H9 (cell line): Measurements from ENCODE around the gene SLC25A11. TPM values are rescaled to one million over a fixed set of nuclear protein-coding genes. Genes with fewer than 3 reads are reported as not detected.

Experiments
- DNase-seq: peaks from one replicate; pipeline ENCODE4 v3.0.0-alpha.2; 2017
- H2AFZ ChIP-seq: one replicate; pipeline ENCODE4 v1.6.1; 2013; ENCODE audit warnings: mild to moderate bottlenecking, low read length, control low read depth, moderate library complexity
- H2AK5ac ChIP-seq: 2 replicates; pipeline ENCODE4 v1.6.1; 2013; ENCODE audit warnings: low read length, control low read depth, mixed read lengths; ENCODE audit not compliant: insufficient read length
- H2BK120ac ChIP-seq: one replicate; pipeline ENCODE4 v1.6.1; 2013; ENCODE audit warnings: low read depth, mild to moderate bottlenecking, low read length, control low read depth, inconsistent platforms; ENCODE audit not compliant: poor library complexity, severe bottlenecking
- H2BK12ac ChIP-seq: 2 replicates; pipeline ENCODE4 v1.6.1; 2013; ENCODE audit warnings: low read length, control low read depth, mixed read lengths, low read depth; ENCODE audit not compliant: insufficient read length
- H2BK15ac ChIP-seq: 2 replicates; pipeline ENCODE4 v1.6.1; 2013; ENCODE audit warnings: low read depth, low read length, control low read depth
- H2BK20ac ChIP-seq: one replicate; pipeline ENCODE4 v1.6.1; 2013; ENCODE audit warnings: low read depth, mild to moderate bottlenecking, low read length, control low read depth, inconsistent platforms; ENCODE audit not compliant: poor library complexity, severe bottlenecking
- H2BK5ac ChIP-seq: 2 replicates; pipeline ENCODE4 v1.6.1; 2013; ENCODE audit warnings: low read length, control low read depth, mixed read lengths; ENCODE audit not compliant: insufficient read length
- H3K14ac ChIP-seq: 2 replicates; pipeline ENCODE4 v1.6.1; 2013; ENCODE audit warnings: low read length, control low read depth; ENCODE audit not compliant: insufficient read depth
- H3K18ac ChIP-seq: 2 replicates; pipeline ENCODE4 v1.6.1; 2013; ENCODE audit warnings: low read depth, mild to moderate bottlenecking, mixed read lengths, low read length, control low read depth; ENCODE audit not compliant: insufficient read length
- H3K23ac ChIP-seq: 2 replicates; pipeline ENCODE4 v1.6.1; 2013; ENCODE audit warnings: low read length, control low read depth, mixed read lengths, low read depth; ENCODE audit not compliant: insufficient read length
- H3K23me2 ChIP-seq: 2 replicates; pipeline ENCODE4 v1.6.1; 2013; ENCODE audit warnings: low read depth, mild to moderate bottlenecking, mixed read lengths, low read length, control low read depth; ENCODE audit not compliant: insufficient read length, poor library complexity, severe bottlenecking
- H3K27ac ChIP-seq: 2 replicates; pipeline ENCODE4 v1.5.1; 2013; ENCODE audit warnings: low read length, control low read depth, mixed read lengths, low read depth; ENCODE audit not compliant: insufficient read length
- H3K27me3 ChIP-seq: 2 replicates; pipeline ENCODE4 v1.6.1; 2013; ENCODE audit warnings: low read length, control low read depth, inconsistent platforms; ENCODE audit not compliant: insufficient read depth
- H3K4ac ChIP-seq: 2 replicates; pipeline ENCODE4 v1.6.1; 2013; ENCODE audit warnings: low read depth, mild to moderate bottlenecking, control low read depth, inconsistent platforms, low read length, moderate library complexity
- H3K4me1 ChIP-seq: 2 replicates; pipeline ENCODE4 v1.6.1; 2013; ENCODE audit warnings: low read length, control low read depth, inconsistent platforms; ENCODE audit not compliant: insufficient read depth
- H3K4me2 ChIP-seq: 2 replicates; pipeline ENCODE4 v1.6.1; 2013; ENCODE audit warnings: low read length, control low read depth, mixed read lengths; ENCODE audit not compliant: insufficient read length, insufficient read depth
- H3K56ac ChIP-seq: 2 replicates; pipeline ENCODE4 v1.6.1; 2013; ENCODE audit warnings: low read depth, mild to moderate bottlenecking, mixed read lengths, low read length, control low read depth; ENCODE audit not compliant: insufficient read length
- H3K79me1 ChIP-seq: 2 replicates; pipeline ENCODE4 v1.6.1; 2013; ENCODE audit warnings: low read depth, mild to moderate bottlenecking, moderate library complexity, low read length, control low read depth, inconsistent platforms; ENCODE audit not compliant: insufficient read depth, poor library complexity, severe bottlenecking
- H3K79me2 ChIP-seq: 2 replicates; pipeline ENCODE4 v1.6.1; 2013; ENCODE audit warnings: low read length, control low read depth, inconsistent platforms; ENCODE audit not compliant: insufficient read depth
- H3K9ac ChIP-seq: 2 replicates; pipeline ENCODE4 v1.6.1; 2013; ENCODE audit warnings: low read length, control low read depth, mixed read lengths; ENCODE audit not compliant: insufficient read length; ENCODE audit errors: extremely low read depth
- H3K9me3 ChIP-seq: one replicate; pipeline ENCODE4 v1.6.1; 2013; ENCODE audit warnings: low read depth, low read length, inconsistent platforms; ENCODE audit not compliant: control insufficient read depth
- H3T11ph ChIP-seq: one replicate; pipeline ENCODE4 v1.6.1; 2013; ENCODE audit warnings: mild to moderate bottlenecking, low read length, control low read depth, inconsistent platforms
- H4K20me1 ChIP-seq: one replicate; pipeline ENCODE4 v1.6.1; 2013; ENCODE audit not compliant: control insufficient read depth, insufficient read length, insufficient read depth
- H4K5ac ChIP-seq: 2 replicates; pipeline ENCODE4 v1.6.1; 2013; ENCODE audit warnings: low read depth, mild to moderate bottlenecking, mixed read lengths, low read length, control low read depth; ENCODE audit not compliant: insufficient read length
- H4K8ac ChIP-seq: replicated peaks from 2 replicates; pipeline ENCODE4 v1.6.1; 2013; ENCODE audit warnings: low read length, control low read depth, mixed read lengths, low read depth; ENCODE audit not compliant: insufficient read length
- H4K91ac ChIP-seq: 2 replicates; pipeline ENCODE4 v1.6.1; 2013; ENCODE audit warnings: low read depth, mild to moderate bottlenecking, moderate library complexity, mixed read lengths, low read length, control low read depth; ENCODE audit not compliant: insufficient read length
- H3K27ac Mint-ChIP-seq, 3 experiments: 2 replicates in 2 of 3; 3 replicates in 1 of 3; pipeline ENCODE4 v1.8.0; 2020 to 2021; ENCODE audit warnings: mixed read lengths in 3 of 3, mild to moderate bottlenecking in 1 of 3, moderate library complexity in 1 of 3
- H3K27me3 Mint-ChIP-seq: 2 replicates; pipeline ENCODE4 v1.8.0; 2021; ENCODE audit warnings: low read depth, mild to moderate bottlenecking, moderate library complexity, mixed read lengths
- H3K36me3 Mint-ChIP-seq, 3 experiments: 2 replicates in 2 of 3; 3 replicates in 1 of 3; pipeline ENCODE4 v1.8.0; 2020 to 2021; ENCODE audit warnings: low read depth in 3 of 3, mixed read lengths in 3 of 3; ENCODE audit not compliant: insufficient read depth in 1 of 3
- H3K4me1 Mint-ChIP-seq, 2 experiments: 2 replicates each; pipeline ENCODE4 v1.8.0; 2020; ENCODE audit warnings: mixed read lengths in 2 of 2
- H3K4me3 Mint-ChIP-seq, 2 experiments: 2 replicates in 1 of 2; 3 replicates in 1 of 2; pipeline ENCODE4 v1.8.0; 2020 to 2021; ENCODE audit warnings: mild to moderate bottlenecking in 2 of 2, mixed read lengths in 2 of 2, moderate library complexity in 1 of 2
- H3K9me3 Mint-ChIP-seq, 2 experiments: 2 replicates in 1 of 2; 3 replicates in 1 of 2; pipeline ENCODE4 v1.8.0; 2020; ENCODE audit warnings: mild to moderate bottlenecking in 2 of 2, mixed read lengths in 2 of 2, moderate library complexity in 1 of 2
- CTCF ChIP-seq: fragments of 200-600 bp; sonication (generic); conservative IDR thresholded peaks from 3 replicates; pipeline ENCODE4 v1.8.0; 2021; ENCODE audit warnings: antibody characterized with exemption, mild to moderate bottlenecking
- WGBS: extraction: QIAGEN DNeasy Blood & Tissue Kit; methylation state at CpG from one replicate; pipeline ENCODE4 v1.1.7; 2013; ENCODE audit warnings: missing lambda C conversion rate, low lambda C conversion rate, mixed read lengths; ENCODE audit not compliant: insufficient read length; ENCODE audit errors: extremely low coverage; 5-methylcytosine and 5-hydroxymethylcytosine counted together
- total RNA-seq: library from RNA; stranded (reverse); gene quantifications from 2 replicates; pipeline ENCODE4 v1.2.1, GENCODE V29; 2021

Gene SLC25A11
- total RNA-seq, 1 experiment from 2014 or later = 74.9 TPM

- Histone ChIP-seq H2BK20ac (no peak overlapping the region), H3K23ac (no peak overlapping the region), H4K5ac (no peak overlapping the region), H3K79me2 (no peaks in the 10 kb centered on the region), H2BK12ac (no peak overlapping the region), H3T11ph (no peak overlapping the region), H3K27ac (no peak overlapping the region), H4K91ac (no peak overlapping the region), H3K79me1 (no peaks in the 10 kb centered on the region), H2BK120ac (no peak overlapping the region), H3K9ac (no peak overlapping the region), H3K18ac (no peak overlapping the region), H3K56ac (no peak overlapping the region), H2BK5ac (no peak overlapping the region), H3K14ac (no peak overlapping the region), H3K4me1 (peaks cover 3% of the 10 kb centered on the region; the same call in 1 of the 2 replicates), H3K4me2 (no peak overlapping the region), H3K4ac (no peak overlapping the region), H2BK15ac (no peak overlapping the region), H2AFZ (no peak overlapping the region), H4K8ac (no peak overlapping the region), H3K9me3 (no peaks in the 10 kb centered on the region), H4K20me1 (no peaks in the 10 kb centered on the region), H3K23me2 (peaks cover 12% of the 10 kb centered on the region), H3K27me3 (no peaks in the 10 kb centered on the region), H2AK5ac (no peak overlapping the region)
- WGBS = no CpG with 5 or more reads among the region's 8 CpGs
- Mint-ChIP-seq H3K36me3 (no peaks in the 10 kb centered on the region; a peak in 2 of 7 replicates), H3K27me3 (peaks cover 16% of the 10 kb centered on the region), H3K27ac (no peak overlapping the region; a peak in 2 of 7 replicates), H3K4me1 (peaks cover 10 to 24% of the 10 kb centered on the region in 2 experiments), H3K9me3 (no peaks in the 10 kb centered on the region), H3K4me3 (no peak overlapping the region)
- TF ChIP-seq CTCF = no peak
- no peak for DNase-seq
These were observed 37.3 kb downstream of the SLC25A11 start for GRCh38 chr17:4902540-4902939.
